Epithelial cell of alveolus of lung (primary cell): ENCODE results near the gene ATP6V1E1. TPM values are rescaled to one million over a fixed set of nuclear protein-coding genes. Genes with fewer than 3 reads are reported as not detected.

Experiments used
- total RNA-seq: library from RNA; depleted of rRNA; stranded (reverse); fragments of >200 nt; gene quantifications from 2 replicates; pipeline ENCODE4 v1.2.1, GENCODE V29; 2015

The ATP6V1E1 gene
- 122 and 136 TPM in 2 replicates for total RNA-seq

DNA sequence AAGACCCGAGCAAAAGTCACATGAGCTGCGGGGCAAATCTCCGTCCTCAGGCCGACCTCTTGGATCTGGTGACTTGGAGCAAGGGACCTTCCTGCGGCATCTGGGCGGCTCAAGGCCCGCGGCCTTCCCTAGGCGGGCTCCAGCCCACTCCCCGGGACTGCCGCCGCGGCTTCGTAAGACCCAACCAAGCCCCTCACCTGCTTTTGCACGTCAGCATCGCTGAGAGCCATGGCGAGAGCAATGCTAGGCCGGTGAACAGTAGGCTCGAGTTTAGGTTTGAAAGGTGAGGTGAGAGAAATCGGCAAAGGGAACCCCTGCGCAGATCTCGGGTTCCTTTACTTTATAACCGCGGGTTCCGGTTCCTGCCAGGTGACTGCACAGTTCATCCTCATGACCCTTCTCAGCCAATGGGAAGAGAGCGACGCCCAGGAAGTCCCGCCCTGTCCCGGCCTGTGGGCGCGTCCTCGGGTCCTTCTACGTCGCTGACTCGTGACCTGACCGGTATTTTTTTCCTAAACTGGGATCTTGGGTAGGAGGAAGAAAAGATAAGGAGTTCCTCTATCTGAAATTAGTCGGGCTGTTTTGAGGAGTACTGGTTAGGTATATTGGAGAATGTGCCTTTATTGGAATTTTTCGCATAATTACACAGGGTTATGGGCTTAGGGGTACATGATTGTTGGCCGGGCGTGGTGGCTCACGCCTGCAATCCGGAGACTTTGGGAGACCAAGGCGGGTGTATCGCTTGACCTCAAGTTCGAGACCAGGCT is at the start of gene ATP6V1E1:
Gene ATP6V1E1 (minus strand): TSS at position 344 of the 767 bp plus-strand sequence. CDS start 114 bp downstream, at position 230.

DNA sequence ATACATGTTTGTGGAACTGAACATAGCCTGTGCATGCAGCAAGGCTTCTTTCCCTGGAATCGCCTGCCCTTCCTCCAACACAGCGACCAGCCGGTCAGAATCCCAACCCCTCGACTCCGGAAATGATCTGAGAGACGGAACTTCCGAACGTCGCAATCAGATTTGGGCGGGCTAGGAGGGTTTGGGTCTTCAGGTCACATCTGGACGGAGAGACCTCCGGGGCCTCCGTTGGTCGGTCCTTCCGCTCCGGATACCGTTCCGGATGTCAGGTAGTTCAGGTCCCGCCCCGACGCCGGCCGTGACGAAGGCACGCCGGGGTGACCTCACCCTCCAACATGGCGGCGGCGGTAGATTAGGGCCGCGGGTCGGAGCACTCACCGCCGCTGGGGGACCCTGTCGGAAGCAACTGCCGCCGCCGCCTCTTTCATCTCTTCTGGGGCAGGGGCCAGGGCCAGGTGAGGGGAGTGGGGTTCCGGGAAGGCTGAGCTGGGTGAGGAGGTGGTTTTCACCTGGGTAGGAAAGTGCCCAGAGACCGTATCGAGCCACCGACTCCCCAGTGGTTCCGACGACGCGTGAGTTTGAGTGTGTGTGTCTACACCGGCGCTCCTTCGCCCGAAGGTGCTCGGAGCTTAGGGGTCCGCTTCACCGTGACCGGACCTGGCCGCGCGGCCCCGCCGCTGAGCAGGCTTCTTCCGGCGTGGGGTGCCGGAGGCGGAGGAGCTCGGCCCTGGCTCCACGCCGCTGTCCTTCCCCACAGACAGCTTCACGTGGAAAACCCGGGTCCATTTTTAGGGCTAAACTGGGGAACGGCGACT is 10.1 kb upstream of the ATP6V1E1 start, which contains the start of gene BCL2L13:
Gene BCL2L13 (plus strand): TSS at position 326 of the 815 bp plus-strand sequence. CDS start 16,955 bp downstream, outside the sequence.

DNA sequence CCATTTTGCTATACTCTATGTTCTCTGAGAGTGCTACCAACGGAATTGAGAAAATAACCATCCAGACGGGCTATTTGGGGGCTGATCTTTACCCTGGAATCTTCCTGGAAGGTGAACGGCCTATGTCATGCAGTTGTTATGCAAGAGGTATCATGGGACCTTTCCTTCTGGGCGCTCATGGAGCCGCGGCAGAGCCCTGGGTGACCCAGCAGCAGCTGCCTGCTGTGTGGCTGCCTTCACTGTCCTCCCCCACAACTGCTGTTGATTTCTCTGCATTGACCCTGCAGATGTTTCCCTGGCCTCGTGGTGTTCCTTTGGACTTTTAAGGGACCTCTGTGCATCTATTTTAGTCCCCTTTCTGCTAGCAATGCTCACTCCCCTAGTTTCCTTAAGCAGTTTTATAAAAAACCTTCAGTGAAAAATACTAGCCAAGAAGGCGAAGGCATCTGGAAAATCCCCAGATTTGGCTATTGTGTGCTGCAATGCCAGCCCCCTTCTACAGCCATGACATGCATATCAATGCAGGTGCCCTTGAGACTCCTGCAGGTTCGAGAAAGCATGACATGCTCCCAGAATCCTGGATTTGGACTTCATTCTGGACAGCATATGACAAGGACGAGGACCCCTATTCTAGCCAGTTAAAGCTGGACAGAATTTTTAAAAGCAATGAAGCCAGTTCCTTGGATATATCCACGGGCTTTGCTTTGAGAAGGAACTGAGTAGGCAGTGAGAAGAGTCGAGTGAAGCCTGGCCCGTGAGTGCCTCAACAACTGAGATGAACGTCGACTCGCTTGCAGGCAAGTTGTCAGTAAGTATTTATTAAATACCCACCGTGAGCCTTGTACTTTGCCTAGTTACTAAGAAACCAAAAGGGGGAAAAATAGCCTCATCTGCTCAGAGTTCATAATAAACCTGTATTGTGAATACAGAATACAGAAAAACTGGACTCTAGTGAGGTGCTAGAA is 65.4 kb downstream of the ATP6V1E1 start, which contains the start of gene SLC25A18:
Gene SLC25A18 (plus strand): TSS at position 593 of the 965 bp plus-strand sequence. CDS start 16,447 bp downstream, outside the sequence.

Other genes starting within 250 kb of the ATP6V1E1 start
- gene SLC25A18, start 65.3 kb downstream of the ATP6V1E1 start, total RNA-seq = 0.16 and 0.65 TPM in 2 replicates
- 40.0 and 43.0 TPM in 2 replicates for gene BCL2L13, start 10.0 kb upstream of the ATP6V1E1 start, total RNA-seq
- gene BID, start 145.7 kb upstream of the ATP6V1E1 start, total RNA-seq = 26.7 and 80.4 TPM in 2 replicates